Mesendoderm (in vitro differentiated cells): ENCODE results near the gene HACD2.

Experiments used
- DNase-seq: peaks from one replicate; pipeline ENCODE4 v3.0.0; 2013
- H2AK5ac ChIP-seq: 2 replicates; pipeline ENCODE4 v1.6.1; 2013; ENCODE audit warnings: low read length, inconsistent platforms
- H2BK120ac ChIP-seq: 2 replicates; pipeline ENCODE4 v1.6.1; 2013; ENCODE audit warnings: low read depth, mild to moderate bottlenecking, low read length, moderate library complexity, mixed read lengths
- H2BK15ac ChIP-seq: replicated peaks from 2 replicates; pipeline ENCODE4 v1.6.1; 2013; ENCODE audit warnings: low read depth, mild to moderate bottlenecking, moderate library complexity
- H2BK5ac ChIP-seq: 2 replicates; pipeline ENCODE4 v1.6.1; 2013; ENCODE audit warnings: low read length, inconsistent platforms
- H3K18ac ChIP-seq: 2 replicates; pipeline ENCODE4 v1.6.1; 2013; ENCODE audit warnings: mild to moderate bottlenecking, low read length, mixed read lengths
- H3K23ac ChIP-seq: one replicate; pipeline ENCODE4 v1.6.1; 2013; ENCODE audit warnings: low read length
- H3K27ac ChIP-seq: 2 replicates; pipeline ENCODE4 v1.5.1; 2013; ENCODE audit warnings: low read depth, mild to moderate bottlenecking, inconsistent platforms, low read length, moderate library complexity
- H3K27me3 ChIP-seq: 2 replicates; pipeline ENCODE4 v1.6.1; 2013; ENCODE audit warnings: low read length, control low read depth, mild to moderate bottlenecking, inconsistent platforms; ENCODE audit not compliant: insufficient read depth, poor library complexity
- H3K36me3 ChIP-seq: 2 replicates; pipeline ENCODE4 v1.6.1; 2013; ENCODE audit warnings: low read length, inconsistent platforms; ENCODE audit not compliant: control insufficient read depth, insufficient read depth
- H3K4ac ChIP-seq: one replicate; pipeline ENCODE4 v1.6.1; 2013; ENCODE audit warnings: low read depth, mild to moderate bottlenecking, low read length, moderate library complexity
- H3K4me1 ChIP-seq: 2 replicates; pipeline ENCODE4 v1.6.1; 2013; ENCODE audit warnings: low read depth, low read length, inconsistent platforms; ENCODE audit not compliant: control insufficient read depth
- H3K4me2 ChIP-seq: 2 replicates; pipeline ENCODE4 v1.6.1; 2013; ENCODE audit warnings: low read length
- H3K4me3 ChIP-seq: 2 replicates; pipeline ENCODE4 v1.5.1; 2013; ENCODE audit warnings: mild to moderate bottlenecking, low read length
- H3K56ac ChIP-seq: one replicate; pipeline ENCODE4 v1.6.1; 2013; ENCODE audit warnings: low read length
- H3K79me1 ChIP-seq: 2 replicates; pipeline ENCODE4 v1.6.1; 2013; ENCODE audit warnings: low read length, inconsistent platforms
- H3K79me2 ChIP-seq: 2 replicates; pipeline ENCODE4 v1.6.1; 2013; ENCODE audit warnings: mild to moderate bottlenecking, low read length; ENCODE audit not compliant: control insufficient read depth, insufficient read depth
- H3K9ac ChIP-seq: 2 replicates; pipeline ENCODE4 v1.6.1; 2013; ENCODE audit warnings: low read length, inconsistent platforms
- H4K5ac ChIP-seq: one replicate; pipeline ENCODE4 v1.6.1; 2013; ENCODE audit warnings: low read length
- H4K8ac ChIP-seq: one replicate; pipeline ENCODE4 v1.6.1; 2013; ENCODE audit warnings: low read depth, mild to moderate bottlenecking, control low read depth, low read length, moderate library complexity
- WGBS: extraction: QIAGEN DNeasy Blood & Tissue Kit; methylation state at CpG from one replicate; pipeline ENCODE4 v1.1.7; 2013; ENCODE audit warnings: low lambda C conversion rate, missing lambda C conversion rate; ENCODE audit not compliant: insufficient coverage; ENCODE audit errors: extremely low coverage; 5-methylcytosine and 5-hydroxymethylcytosine counted together

HACD2 gene

GRCh38 chr3:123536153-123536895 is 48.5 kb downstream of the HACD2 start:
- no peak overlapping the region for H3K4me3 ChIP-seq
- no peaks in the 10 kb centered on the region for H3K79me2 ChIP-seq
- H3K27ac ChIP-seq = no peak overlapping the region

GRCh38 chr3:123535580-123535979 is 49.3 kb downstream of the HACD2 start:
- Histone ChIP-seq H4K8ac (no peak overlapping the region), H3K18ac (no peak overlapping the region), H3K23ac (no peak overlapping the region), H3K9ac (no peak overlapping the region), H2BK120ac (no peak overlapping the region), H2AK5ac (no peak overlapping the region), H3K79me2 (no peaks in the 10 kb centered on the region), H3K79me1 (peaks cover 4% of the 10 kb centered on the region), H3K27ac (no peak overlapping the region), H2BK5ac (no peak overlapping the region), H3K4ac (no peak overlapping the region), H2BK15ac (no peak overlapping the region), H4K5ac (no peak overlapping the region), H3K4me1 (no peaks in the 10 kb centered on the region), H3K56ac (no peak overlapping the region), H3K27me3 (no peaks in the 10 kb centered on the region), H3K36me3 (no peaks in the 10 kb centered on the region), H3K4me3 (no peak overlapping the region), H3K4me2 (no peak overlapping the region)
- peak; percentile 5 for DNase-seq
- WGBS = no CpG with 5 or more reads among the region's 1 CpG

More at GRCh38 chr3:123536153-123536895, 48.5 kb downstream of the HACD2 start:
- H3K27me3 ChIP-seq = no peaks in the 10 kb centered on the region
- H2BK120ac ChIP-seq = no peak overlapping the region
- no peaks in the 10 kb centered on the region for H3K36me3 ChIP-seq
- WGBS = no CpG with 5 or more reads among the region's 5 CpGs
- no peak overlapping the region for H2BK5ac ChIP-seq
- no peak overlapping the region for H4K8ac ChIP-seq
- H3K56ac ChIP-seq = no peak overlapping the region
- H3K18ac ChIP-seq = no peak overlapping the region
- no peak for DNase-seq
- no peak overlapping the region for H3K9ac ChIP-seq
- H2BK15ac ChIP-seq = no peak overlapping the region
- no peak overlapping the region for H3K23ac ChIP-seq
- H2AK5ac ChIP-seq = no peak overlapping the region
- no peaks in the 10 kb centered on the region for H3K4me1 ChIP-seq
- H4K5ac ChIP-seq = no peak overlapping the region
- H3K4me2 ChIP-seq = no peak overlapping the region
- H3K4ac ChIP-seq = no peak overlapping the region
- H3K79me1 ChIP-seq = peaks cover 4% of the 10 kb centered on the region

- Histone ChIP-seq H3K4me2 (no peak overlapping the region), H3K9ac (no peak overlapping the region), H3K4me3 (no peak overlapping the region), H3K23ac (no peak overlapping the region), H3K36me3 (no peaks in the 10 kb centered on the region), H2BK5ac (no peak overlapping the region), H3K27ac (no peak overlapping the region), H3K79me1 (peaks cover 4% of the 10 kb centered on the region), H2AK5ac (no peak overlapping the region), H3K56ac (no peak overlapping the region), H3K79me2 (no peaks in the 10 kb centered on the region), H3K4me1 (no peaks in the 10 kb centered on the region), H3K27me3 (no peaks in the 10 kb centered on the region), H4K8ac (no peak overlapping the region), H2BK15ac (no peak overlapping the region), H2BK120ac (no peak overlapping the region), H3K18ac (no peak overlapping the region), H3K4ac (no peak overlapping the region), H4K5ac (no peak overlapping the region)
- WGBS = no CpG with 5 or more reads among the region's 4 CpGs
- DNase-seq = no peak
Measured at GRCh38 chr3:123534264-123534663, 50.6 kb downstream of the HACD2 start.

- Histone ChIP-seq H3K79me1 (peaks cover 4% of the 10 kb centered on the region), H2BK15ac (no peak overlapping the region), H3K18ac (no peak overlapping the region), H2BK120ac (no peak overlapping the region), H2AK5ac (no peak overlapping the region), H3K4ac (no peak overlapping the region), H3K4me1 (no peaks in the 10 kb centered on the region), H3K27me3 (no peaks in the 10 kb centered on the region), H3K4me2 (no peak overlapping the region), H3K27ac (no peak overlapping the region), H3K4me3 (no peak overlapping the region), H3K23ac (no peak overlapping the region), H3K9ac (no peak overlapping the region), H3K36me3 (no peaks in the 10 kb centered on the region), H2BK5ac (no peak overlapping the region), H3K79me2 (no peaks in the 10 kb centered on the region), H4K8ac (no peak overlapping the region), H4K5ac (no peak overlapping the region), H3K56ac (no peak overlapping the region)
- DNase-seq = no peak
- no CpG with 5 or more reads among the region's 2 CpGs for WGBS
Measured at GRCh38 chr3:123533554-123534159, 51.2 kb downstream of the HACD2 start.

GRCh38 chr3:123528130-123528529 is 56.7 kb downstream of the HACD2 start:
- no peak overlapping the region for H3K23ac ChIP-seq
- no peak overlapping the region for H3K56ac ChIP-seq
- DNase-seq = no peak
- H3K18ac ChIP-seq = no peak overlapping the region
- peaks cover 2% of the 10 kb centered on the region for H3K79me1 ChIP-seq
- no peak overlapping the region for H4K8ac ChIP-seq
- no peak overlapping the region for H3K4ac ChIP-seq
- no peaks in the 10 kb centered on the region for H3K79me2 ChIP-seq
- H3K27ac ChIP-seq = no peak overlapping the region
- H3K36me3 ChIP-seq = peaks cover 2% of the 10 kb centered on the region
- WGBS = no CpG with 5 or more reads among the region's 2 CpGs
- no peak overlapping the region for H3K9ac ChIP-seq
- no peak overlapping the region for H2AK5ac ChIP-seq
- H3K27me3 ChIP-seq = no peaks in the 10 kb centered on the region
- H2BK5ac ChIP-seq = no peak overlapping the region
- no peak overlapping the region for H3K4me3 ChIP-seq
- no peak overlapping the region for H4K5ac ChIP-seq
- H2BK120ac ChIP-seq = no peak overlapping the region
- no peaks in the 10 kb centered on the region for H3K4me1 ChIP-seq
- no peak overlapping the region for H3K4me2 ChIP-seq
- no peak overlapping the region for H2BK15ac ChIP-seq
